Kidney (tissue), 14 donors: ENCODE data around the gene C2orf76. TPM values are rescaled to one million over a fixed set of nuclear protein-coding genes. Genes with fewer than 3 reads are reported as not detected.

ENCODE experiments used
- DNase-seq, 5 donors: peaks; one replicate each; pipeline ENCODE4 v3.0.0-alpha.2; 2013 to 2020
- FAIRE-seq: peaks from 2 replicates; lab custom pipeline; 2012; peaks lifted over from hg19 to GRCh38; lab: Jason Lieb, UNC
- H3K27ac ChIP-seq, 2 donors: one replicate each; pipeline ENCODE4 v1.7.0; 2013; ENCODE audit warnings: low read depth in 2 of 2, low read length in 2 of 2, inconsistent platforms in 1 of 2
- H3K27me3 ChIP-seq: one replicate; pipeline ENCODE4 v1.7.1; 2013; ENCODE audit warnings: low read length, inconsistent platforms; ENCODE audit not compliant: control insufficient read depth, insufficient read depth
- H3K36me3 ChIP-seq, 3 donors: one replicate each; pipeline versions ENCODE4 v1.7.0 to v1.7.1; 2013; ENCODE audit warnings: low read length in 3 of 3, control low read depth in 1 of 3, inconsistent platforms in 1 of 3; ENCODE audit not compliant: insufficient read depth in 3 of 3, control insufficient read depth in 2 of 3
- H3K4me1 ChIP-seq, 3 donors: one replicate each; pipeline versions ENCODE4 v1.7.0 to v1.7.1; 2013; ENCODE audit warnings: low read length in 3 of 3, inconsistent platforms in 1 of 3, low read depth in 1 of 3; ENCODE audit not compliant: control insufficient read depth in 2 of 3, insufficient read depth in 2 of 3
- H3K4me3 ChIP-seq, 3 donors: one replicate each; pipeline versions ENCODE4 v1.7.0 to v1.8.1; 2013; ENCODE audit warnings: low read length in 3 of 3, control low read depth in 1 of 3, inconsistent platforms in 1 of 3
- H3K9ac ChIP-seq, 3 donors: one replicate each; pipeline versions ENCODE4 v1.7.0 to v1.7.1; 2013; ENCODE audit warnings: low read length in 3 of 3, control low read depth in 1 of 3, inconsistent platforms in 1 of 3
- H3K9me3 ChIP-seq, 3 donors: one replicate each; pipeline versions ENCODE4 v1.7.0 to v1.7.1; 2013; ENCODE audit warnings: low read length in 3 of 3, control low read depth in 1 of 3, inconsistent platforms in 1 of 3; ENCODE audit not compliant: control insufficient read depth in 2 of 3, insufficient read depth in 1 of 3
- intact Hi-C: fragments of 100-400 bp; cut with DNase I; formaldehyde crosslinking; loops from one replicate; pipeline ENCODE4 v1.11.1; 2022
- polyA plus RNA-seq: library from polyadenylated mRNA; stranded (reverse); fragments of 350-450 nt; fragmentation: Illumina TruSeq; extraction: RNeasy Lipid Tissue Mini Kit (QIAGEN cat#74804); gene quantifications from one replicate; pipeline ENCODE4 v1.2.3, GENCODE V29; 2014; ENCODE audit warnings: low read depth, low replicate concordance; ENCODE audit not compliant: insufficient read depth
- total RNA-seq: library from RNA; stranded (reverse); fragmentation: NEBNext Ultra II Directional; extraction: Animal tissue kit (Norgen Biotek cat#: 25700); gene quantifications from one replicate; pipeline ENCODE4 v1.2.1, GENCODE V29; 2021
- TF ChIP-seq, protein P1 (sequence below): IDR thresholded peaks from 3 replicates; pipeline ENCODE4 v1.5.1; 2012; ENCODE audit warnings: mild to moderate bottlenecking, moderate library complexity, borderline replicate concordance; ENCODE audit not compliant: insufficient read depth; ENCODE audit errors: extremely low read depth
- donor health status: control.
- donor health status: control.
- donor health status: control.
- donor health status: control.
- donor health status: control.
- donor health status: DM: yes; HTN: yes; CAD: no.
- donor health status: Normal renal cell carcinoma (clear cell type).

Gene C2orf76
- total and polyA plus RNA-seq, 2 donors from 2014 or later, result 12.4 to 31.3 TPM

DNA sequence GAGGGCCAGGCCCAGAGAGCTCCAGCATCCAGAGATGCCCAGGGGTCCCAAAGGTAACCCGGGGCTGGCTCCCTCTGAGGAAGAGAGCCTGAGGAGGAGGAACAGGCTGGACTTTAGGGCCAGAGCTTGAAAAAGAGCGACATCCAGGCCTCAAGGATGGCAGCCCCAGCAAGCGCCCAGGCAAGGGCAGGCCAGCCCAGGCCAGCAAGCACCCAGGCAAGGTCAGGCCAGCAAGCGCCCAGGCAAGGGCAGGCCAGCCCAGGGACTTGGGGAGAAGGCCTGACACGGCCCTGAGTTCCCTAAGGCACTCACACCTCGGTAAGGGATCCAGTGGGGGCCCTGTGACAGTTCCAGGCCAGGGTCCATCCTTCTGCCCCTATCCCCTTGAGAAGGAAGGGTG, 30.6 kb upstream of the C2orf76 start:
- Histone ChIP-seq H3K9me3 (no peaks in the 10 kb centered on the region), H3K27me3 (no peaks in the 10 kb centered on the region), H3K4me3 (no peak overlapping the region), H3K4me1 (no peaks in the 10 kb centered on the region), H3K36me3 (no peaks in the 10 kb centered on the region), H3K9ac (no peak overlapping the region), H3K27ac (no peak overlapping the region)
- intact Hi-C loops, result no loop called here
- DNase-seq (no peak), FAIRE-seq (no peak)
- TF ChIP-seq, protein P1, sequence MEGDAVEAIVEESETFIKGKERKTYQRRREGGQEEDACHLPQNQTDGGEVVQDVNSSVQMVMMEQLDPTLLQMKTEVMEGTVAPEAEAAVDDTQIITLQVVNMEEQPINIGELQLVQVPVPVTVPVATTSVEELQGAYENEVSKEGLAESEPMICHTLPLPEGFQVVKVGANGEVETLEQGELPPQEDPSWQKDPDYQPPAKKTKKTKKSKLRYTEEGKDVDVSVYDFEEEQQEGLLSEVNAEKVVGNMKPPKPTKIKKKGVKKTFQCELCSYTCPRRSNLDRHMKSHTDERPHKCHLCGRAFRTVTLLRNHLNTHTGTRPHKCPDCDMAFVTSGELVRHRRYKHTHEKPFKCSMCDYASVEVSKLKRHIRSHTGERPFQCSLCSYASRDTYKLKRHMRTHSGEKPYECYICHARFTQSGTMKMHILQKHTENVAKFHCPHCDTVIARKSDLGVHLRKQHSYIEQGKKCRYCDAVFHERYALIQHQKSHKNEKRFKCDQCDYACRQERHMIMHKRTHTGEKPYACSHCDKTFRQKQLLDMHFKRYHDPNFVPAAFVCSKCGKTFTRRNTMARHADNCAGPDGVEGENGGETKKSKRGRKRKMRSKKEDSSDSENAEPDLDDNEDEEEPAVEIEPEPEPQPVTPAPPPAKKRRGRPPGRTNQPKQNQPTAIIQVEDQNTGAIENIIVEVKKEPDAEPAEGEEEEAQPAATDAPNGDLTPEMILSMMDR, result no peak

DNA sequence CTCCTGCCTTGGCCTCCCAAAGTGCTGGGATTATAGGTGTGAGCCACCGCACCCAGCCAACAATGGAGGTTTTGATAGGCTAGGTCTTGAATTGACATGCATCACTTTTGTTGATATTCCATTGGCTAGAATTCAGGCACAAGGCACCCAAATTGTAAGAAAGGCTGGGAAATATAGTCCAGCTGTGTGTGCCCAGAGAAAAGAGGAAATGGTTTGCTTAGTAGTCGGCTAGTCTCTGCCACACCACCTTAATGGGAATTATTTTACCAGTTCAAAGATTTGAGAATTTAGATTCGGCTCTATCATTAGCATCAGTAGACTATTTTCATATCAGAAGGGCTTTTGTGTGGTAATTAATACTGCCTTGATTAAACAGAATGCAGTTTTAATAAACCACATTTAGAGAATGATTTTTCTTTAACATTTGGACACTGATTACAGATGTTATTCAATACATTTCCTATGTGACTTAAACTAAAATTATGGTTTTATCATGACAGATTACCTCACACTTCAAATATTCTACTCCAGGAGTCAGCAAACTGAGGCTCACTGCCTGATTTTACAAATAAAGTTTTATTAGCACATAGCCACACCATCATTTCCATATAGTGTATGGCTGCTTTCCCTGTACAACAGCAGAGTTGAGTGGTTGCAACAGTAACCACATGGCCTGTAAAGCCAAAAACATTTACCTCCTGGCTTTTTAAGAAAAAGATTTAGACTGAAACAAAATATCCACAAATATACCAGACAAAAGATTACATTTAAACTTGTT, 27.5 kb upstream of the C2orf76 start:
- TF ChIP-seq, protein P1, result no peak
- Histone ChIP-seq H3K9ac (no peak overlapping the region), H3K27ac (no peak overlapping the region), H3K4me3 (no peak overlapping the region), H3K9me3 (no peaks in the 10 kb centered on the region), H3K27me3 (no peaks in the 10 kb centered on the region), H3K36me3 (no peaks in the 10 kb centered on the region), H3K4me1 (peaks cover 0 to 10% (median 4%) of the 10 kb centered on the region in 3 donors)
- DNase-seq, result no peak
- intact Hi-C loops, result no loop called here
- no peak for FAIRE-seq

DNA sequence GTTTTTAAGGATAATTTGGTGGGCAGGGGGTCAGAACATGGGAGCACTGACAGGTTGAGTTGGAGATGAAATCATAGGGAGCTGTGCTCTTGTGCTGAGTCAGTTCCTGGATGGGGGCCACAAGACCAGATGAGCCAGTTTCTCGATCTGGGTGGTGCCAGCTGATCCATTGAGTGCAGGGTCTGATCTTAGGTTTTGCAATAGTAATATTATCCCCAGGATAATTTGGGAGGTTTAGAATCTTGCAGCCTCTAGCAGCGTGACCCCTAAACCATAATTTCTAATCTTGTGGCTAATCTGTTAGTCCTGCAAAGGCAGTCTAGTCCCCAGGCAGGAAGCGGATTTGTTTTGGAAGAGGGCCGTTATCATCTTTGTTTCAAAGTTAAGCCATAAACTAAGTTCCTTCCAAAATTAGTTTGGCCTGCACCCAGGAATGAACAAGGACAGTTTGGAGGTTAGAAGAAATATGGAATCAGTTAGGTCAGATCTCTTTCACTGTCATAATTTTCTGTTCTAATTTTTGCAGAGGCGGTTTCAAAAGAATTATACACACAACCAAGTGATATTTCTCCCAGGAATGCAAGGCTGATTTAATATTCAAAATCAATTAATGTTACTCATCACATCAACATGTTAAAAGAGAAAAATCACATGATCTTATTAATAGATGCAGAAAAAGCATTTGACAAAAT, 23.1 kb upstream of the C2orf76 start:
- peaks cover 0 to 26% (median 11%) of the 10 kb centered on the region in 3 donors for H3K4me1 ChIP-seq
- H3K9me3 ChIP-seq, result no peaks in the 10 kb centered on the region
- no peak overlapping the region for H3K9ac ChIP-seq
- H3K4me3 ChIP-seq, result no peak overlapping the region
- TF ChIP-seq, protein P1, result no peak
- H3K27ac ChIP-seq, result peak overlapping the region in 1 of 2 donors; percentile 24
- DNase-seq (peak in 2 of 5 donors; percentile 20 to 82), FAIRE-seq (no peak)
- no peaks in the 10 kb centered on the region for H3K36me3 ChIP-seq
- H3K27me3 ChIP-seq, result no peaks in the 10 kb centered on the region
- intact Hi-C loops, result no loop called here
